GM20000 (cell line): ENCODE measurements around the gene LMBRD1.

Experiments
- DNase-seq: peaks from one replicate; pipeline ENCODE4 v3.0.0; 2012; ENCODE audit warnings: low spot score
- TF ChIP-seq, protein P1 (sequence below): IDR thresholded peaks from 2 replicates; pipeline ENCODE4 v1.5.1; 2012; ENCODE audit warnings: mild to moderate bottlenecking, control low read depth; ENCODE audit errors: extremely low read depth, missing control alignments

The LMBRD1 gene

DNA sequence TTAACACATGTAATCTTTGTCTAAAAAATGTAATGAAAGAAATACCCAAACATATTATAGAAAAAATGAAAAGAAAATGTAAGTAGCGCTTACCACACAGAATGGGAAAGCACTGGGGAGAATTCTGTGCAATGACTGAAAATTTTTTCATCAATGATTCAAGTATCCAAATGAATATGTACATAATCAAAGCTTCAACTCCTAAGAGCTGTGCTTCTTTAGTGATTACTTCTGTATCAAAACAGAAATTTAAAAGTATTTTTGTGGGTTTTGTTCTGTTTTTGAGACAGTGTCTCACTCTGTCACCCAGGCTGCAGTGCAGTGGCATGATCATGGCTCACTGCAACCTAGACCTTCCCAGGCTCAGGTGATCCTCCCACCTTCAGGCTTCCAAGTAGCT is 13.7 kb downstream of the LMBRD1 start:
- TF ChIP-seq, protein P1, sequence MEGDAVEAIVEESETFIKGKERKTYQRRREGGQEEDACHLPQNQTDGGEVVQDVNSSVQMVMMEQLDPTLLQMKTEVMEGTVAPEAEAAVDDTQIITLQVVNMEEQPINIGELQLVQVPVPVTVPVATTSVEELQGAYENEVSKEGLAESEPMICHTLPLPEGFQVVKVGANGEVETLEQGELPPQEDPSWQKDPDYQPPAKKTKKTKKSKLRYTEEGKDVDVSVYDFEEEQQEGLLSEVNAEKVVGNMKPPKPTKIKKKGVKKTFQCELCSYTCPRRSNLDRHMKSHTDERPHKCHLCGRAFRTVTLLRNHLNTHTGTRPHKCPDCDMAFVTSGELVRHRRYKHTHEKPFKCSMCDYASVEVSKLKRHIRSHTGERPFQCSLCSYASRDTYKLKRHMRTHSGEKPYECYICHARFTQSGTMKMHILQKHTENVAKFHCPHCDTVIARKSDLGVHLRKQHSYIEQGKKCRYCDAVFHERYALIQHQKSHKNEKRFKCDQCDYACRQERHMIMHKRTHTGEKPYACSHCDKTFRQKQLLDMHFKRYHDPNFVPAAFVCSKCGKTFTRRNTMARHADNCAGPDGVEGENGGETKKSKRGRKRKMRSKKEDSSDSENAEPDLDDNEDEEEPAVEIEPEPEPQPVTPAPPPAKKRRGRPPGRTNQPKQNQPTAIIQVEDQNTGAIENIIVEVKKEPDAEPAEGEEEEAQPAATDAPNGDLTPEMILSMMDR = no peak

DNA sequence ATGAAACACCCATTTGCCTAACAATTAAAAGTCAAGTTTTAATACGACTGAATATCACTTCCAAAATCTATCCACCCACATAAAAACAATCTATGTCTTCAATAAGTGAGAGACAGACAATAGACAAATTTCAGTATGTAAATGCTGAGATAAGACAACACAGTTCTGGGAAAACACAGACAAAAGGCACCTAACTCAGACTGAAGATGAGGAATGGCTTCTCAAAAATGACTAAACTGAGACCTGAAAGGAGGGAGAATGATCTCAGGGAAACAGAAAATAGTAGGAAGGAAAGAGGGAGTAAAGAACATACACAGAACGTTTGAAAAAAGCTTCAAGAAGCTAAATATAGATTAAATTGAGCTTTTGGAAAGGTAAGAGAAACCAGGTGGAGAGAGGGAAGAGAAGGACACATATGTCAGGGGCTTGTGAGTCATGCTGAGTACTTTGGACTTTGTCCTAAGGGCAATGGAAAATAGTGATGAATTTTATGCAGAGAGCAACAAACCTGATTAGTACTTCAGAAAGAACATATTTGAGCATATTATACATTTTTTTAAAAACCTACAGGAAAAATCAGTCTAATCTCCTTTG is 16.1 kb downstream of the LMBRD1 start:
- no peak for DNase-seq
- TF ChIP-seq, protein P1 = no peak

More for the DNA sequence above, 13.7 kb downstream of the LMBRD1 start:
- DNase-seq = no peak

DNA sequence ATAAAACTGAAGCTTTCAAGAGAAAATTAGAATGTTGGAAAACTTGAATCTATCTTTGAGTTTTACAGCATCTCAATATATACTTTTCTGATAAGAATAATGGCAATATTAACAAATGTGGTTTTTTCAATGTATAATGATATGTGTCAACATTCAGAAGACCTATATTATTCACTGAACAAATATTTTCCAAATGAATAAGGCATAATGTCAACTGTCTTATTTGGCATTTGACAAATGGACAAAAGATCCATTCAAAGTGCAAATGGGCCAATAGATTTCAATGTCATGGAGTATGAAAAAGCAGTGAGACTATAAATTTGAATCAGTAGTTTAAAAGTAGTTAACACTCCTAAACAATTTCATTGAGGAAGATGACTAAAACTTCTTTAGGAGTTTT is 20.9 kb downstream of the LMBRD1 start:
- no peak for DNase-seq
- TF ChIP-seq, protein P1 = no peak

DNA sequence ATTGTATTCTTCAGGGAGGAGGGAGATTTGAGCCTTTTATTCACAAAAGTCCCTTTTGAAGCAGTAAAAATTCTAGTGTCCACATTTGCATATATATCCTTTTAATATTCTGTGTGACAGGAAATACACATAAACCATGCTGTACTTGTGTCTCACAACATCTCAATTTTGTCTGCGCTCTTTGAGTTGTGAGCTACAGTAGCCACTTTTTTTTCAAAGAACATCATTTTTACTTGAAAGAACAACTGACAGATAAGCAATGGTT is 21.3 kb downstream of the LMBRD1 start:
- no peak for DNase-seq
- TF ChIP-seq, protein P1 = no peak

- TF ChIP-seq, protein P1 = no peak
- no peak for DNase-seq
These were observed 21.8 kb downstream of the LMBRD1 start for GRCh38 chr6:69774740-69775584.

DNA sequence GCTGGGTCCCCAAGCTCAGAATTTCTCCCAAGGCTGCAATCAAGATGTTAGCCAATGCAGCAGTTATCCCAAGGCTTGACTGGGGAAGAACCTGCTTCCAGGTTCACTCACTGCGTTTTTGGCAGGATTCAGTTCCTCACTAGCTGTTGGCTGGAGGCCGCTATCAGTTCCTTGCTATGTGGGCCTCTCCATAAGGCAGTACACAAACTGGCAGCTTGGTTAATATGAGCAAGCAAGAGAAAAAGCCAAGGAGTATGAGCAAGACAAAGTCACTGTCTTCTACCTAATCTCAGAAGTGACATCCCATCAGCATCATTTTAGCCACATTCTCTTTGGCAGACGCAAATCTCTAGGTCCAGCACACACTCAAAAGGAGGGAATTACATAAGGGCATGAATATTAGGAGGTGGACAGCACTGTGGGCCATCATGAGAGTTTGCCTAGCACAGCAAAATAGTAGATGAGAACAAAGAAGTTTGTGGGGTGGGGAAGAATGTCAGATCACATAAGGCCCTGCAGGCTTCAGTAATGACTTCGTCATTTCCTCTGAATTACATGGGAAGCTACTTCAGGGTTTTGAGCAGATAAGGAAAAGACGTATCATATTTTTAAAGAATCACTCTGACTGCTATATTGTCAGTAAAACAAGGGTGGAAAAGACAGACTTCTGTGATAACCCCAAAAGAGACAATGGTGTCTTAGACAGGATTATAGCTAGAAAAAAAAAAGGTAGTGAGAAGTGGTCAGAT is 25.5 kb downstream of the LMBRD1 start:
- TF ChIP-seq, protein P1 = no peak
- no peak for DNase-seq

GRCh38 chr6:69768664-69769063 is 28.1 kb downstream of the LMBRD1 start:
- DNase-seq = no peak
- TF ChIP-seq, protein P1 = no peak
